Omental fat pad (tissue), 4 donors: Measurements from ENCODE around the gene ALOX5AP. TPM values are rescaled to one million over a fixed set of nuclear protein-coding genes. Genes with fewer than 3 reads are reported as not detected.

Experiments
- ATAC-seq: fragments of 150-250 bp; one replicate; pipeline ENCODE4 v1.9.1; 2016; ENCODE audit warnings: mild to moderate bottlenecking, moderate library complexity; ENCODE audit not compliant: low FRiP score
- DNase-seq: peaks from one replicate; pipeline ENCODE4 v3.0.0-alpha.2; 2019; ENCODE audit warnings: low spot score
- total RNA-seq, 4 donors: library from RNA; depleted of rRNA; stranded (reverse); fragments of >200 nt; gene quantifications; one replicate each; pipeline ENCODE4 v1.1.0, GENCODE V29; 2016
- TF ChIP-seq, protein P1 (sequence below), 3 donors: fragments of 450-650 bp; IDR thresholded peaks; one replicate each; pipeline ENCODE4 v1.5.1; 2016 to 2017; ENCODE audit warnings: antibody characterized with exemption in 3 of 3, mild to moderate bottlenecking in 3 of 3, moderate library complexity in 2 of 3

Gene ALOX5AP
- total RNA-seq, 4 donors from 2014 or later: 45.0 to 109 (median 58.8) TPM

DNA sequence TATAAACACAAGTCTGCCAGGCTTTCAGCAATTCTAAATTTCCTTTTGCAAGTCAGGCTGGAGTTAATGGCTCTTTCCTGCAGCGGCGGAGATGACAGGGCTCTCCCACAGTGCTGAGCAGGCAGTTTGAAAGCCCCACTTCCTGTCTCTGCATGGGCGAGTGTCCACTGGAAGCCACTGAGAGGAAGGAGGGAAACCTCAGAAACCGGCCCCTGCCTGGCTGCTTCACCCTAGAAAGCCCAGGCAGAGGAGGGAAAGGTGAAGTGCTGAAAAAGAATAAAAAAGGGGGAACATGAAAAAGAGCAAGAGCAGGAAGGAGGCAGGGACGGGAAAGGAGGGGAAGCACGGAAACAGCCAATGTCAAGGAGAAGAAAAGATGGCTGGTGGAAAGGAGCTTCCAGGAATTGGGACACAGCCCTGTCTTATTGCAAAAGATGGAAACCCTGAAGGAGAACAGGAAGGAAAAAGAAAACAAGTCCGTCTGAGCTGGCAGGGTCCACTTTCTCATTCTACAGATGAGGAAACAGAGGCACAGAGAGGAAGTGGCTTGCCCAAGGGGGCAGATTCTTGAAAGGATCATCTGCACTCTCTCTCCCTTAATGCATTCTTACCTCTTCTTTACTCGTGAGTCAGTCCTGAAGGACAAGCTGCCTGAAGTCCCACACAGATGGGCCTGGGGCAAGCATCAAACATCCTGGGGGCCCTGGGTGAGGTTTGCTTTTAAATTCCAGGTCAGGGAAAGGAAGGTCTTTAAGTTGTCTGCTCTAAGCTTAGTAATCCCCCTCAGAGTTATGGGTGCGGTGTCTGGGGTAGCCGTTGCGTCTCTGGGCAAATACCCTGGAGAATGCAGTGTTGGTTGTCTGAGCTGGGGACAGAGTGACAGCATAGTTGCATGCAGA, 38.8 kb upstream of the ALOX5AP start:
- ATAC-seq (peak; percentile 35), DNase-seq (no peak)
- TF ChIP-seq, protein P1, sequence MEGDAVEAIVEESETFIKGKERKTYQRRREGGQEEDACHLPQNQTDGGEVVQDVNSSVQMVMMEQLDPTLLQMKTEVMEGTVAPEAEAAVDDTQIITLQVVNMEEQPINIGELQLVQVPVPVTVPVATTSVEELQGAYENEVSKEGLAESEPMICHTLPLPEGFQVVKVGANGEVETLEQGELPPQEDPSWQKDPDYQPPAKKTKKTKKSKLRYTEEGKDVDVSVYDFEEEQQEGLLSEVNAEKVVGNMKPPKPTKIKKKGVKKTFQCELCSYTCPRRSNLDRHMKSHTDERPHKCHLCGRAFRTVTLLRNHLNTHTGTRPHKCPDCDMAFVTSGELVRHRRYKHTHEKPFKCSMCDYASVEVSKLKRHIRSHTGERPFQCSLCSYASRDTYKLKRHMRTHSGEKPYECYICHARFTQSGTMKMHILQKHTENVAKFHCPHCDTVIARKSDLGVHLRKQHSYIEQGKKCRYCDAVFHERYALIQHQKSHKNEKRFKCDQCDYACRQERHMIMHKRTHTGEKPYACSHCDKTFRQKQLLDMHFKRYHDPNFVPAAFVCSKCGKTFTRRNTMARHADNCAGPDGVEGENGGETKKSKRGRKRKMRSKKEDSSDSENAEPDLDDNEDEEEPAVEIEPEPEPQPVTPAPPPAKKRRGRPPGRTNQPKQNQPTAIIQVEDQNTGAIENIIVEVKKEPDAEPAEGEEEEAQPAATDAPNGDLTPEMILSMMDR (IDR thresholded peaks at IDR 0.05): no peak

DNA sequence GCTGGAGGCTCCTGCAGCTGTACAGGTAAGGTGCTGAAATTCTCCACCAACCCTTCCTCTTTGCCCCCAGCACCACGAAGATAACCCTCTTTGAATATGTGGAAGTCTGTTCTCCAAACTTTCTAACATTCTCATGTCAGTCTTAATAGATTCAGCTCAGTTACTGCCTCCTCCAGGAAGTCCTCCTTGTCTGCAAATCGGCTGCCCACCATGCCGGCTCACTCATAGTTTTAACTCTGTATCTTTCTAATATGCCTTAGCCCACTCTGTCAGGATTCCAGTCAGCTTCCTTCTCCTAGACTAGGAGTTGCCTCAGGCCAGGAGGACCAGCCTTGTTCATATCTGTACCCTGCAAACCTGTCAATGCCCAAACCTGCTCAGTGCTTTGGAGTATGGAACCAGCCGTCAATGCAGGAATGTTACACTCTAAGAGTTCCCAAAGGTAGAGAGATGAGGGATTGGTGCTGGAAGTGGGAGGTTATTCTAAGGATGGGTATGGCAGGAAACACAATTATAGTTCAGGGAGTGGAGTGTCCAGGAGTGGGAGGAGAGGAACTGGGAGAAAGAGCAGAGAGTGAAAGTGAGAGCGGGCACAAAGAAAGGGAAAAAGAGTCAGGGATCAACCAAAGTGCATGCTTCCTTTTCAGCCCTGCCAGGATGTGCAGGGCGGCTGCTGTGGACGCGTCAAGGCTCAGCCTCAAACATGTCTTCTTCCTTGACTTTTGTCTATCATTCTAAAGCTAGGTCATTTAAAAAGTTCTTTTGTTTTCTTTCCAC, 38.0 kb upstream of the ALOX5AP start:
- DNase-seq (no peak), ATAC-seq (no peak)
- TF ChIP-seq, protein P1 (IDR thresholded peaks at IDR 0.05): no peak

DNA sequence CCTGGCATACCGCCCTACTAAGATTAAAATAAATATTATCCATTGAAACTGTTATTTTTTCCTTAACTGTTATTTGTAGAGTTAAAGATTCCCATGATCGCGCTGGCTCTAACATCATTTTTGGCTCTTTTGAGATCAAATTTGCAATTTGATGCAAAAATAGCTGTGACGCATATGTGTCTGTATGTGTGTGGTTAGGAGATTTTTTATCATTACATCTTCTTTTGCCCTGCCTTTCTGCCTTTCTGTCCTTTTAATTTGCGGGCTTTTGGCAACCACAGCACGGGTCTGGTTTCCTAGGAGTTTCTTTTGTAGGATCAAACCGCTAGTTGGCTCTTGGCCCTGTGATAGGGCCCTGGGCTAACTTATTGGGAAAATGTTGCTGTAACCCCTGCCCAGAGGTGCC, 37.3 kb upstream of the ALOX5AP start:
- DNase-seq (no peak), ATAC-seq (no peak)
- TF ChIP-seq, protein P1 (IDR thresholded peaks at IDR 0.05): no peak

DNA sequence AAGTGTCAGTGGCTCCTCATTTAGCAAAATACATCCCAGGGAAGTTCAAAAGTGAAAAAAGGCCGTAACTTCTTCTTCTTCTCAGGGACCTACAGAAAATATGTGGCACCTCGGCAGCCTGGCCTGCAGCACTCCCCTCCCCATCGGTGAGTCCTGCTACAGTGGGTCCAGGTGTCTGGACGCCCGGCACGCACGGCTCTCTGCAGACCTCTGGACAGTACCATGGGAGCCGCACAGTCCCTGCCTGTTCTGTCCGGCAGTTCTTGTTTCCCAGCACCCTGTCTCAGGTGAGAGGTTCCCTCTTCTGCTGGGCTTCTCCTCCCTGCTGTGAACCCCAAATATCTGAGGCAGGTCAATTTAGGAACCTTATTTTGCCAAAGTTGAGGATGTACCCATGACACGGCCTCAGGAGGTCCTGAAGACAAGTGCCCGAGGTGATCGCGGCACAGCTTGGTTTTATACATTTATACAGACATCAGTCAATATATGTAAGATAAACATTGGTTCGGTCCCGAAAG, 36.8 kb upstream of the ALOX5AP start:
- ATAC-seq (no peak), DNase-seq (no peak)
- TF ChIP-seq, protein P1 (IDR thresholded peaks at IDR 0.05): no peak

DNA sequence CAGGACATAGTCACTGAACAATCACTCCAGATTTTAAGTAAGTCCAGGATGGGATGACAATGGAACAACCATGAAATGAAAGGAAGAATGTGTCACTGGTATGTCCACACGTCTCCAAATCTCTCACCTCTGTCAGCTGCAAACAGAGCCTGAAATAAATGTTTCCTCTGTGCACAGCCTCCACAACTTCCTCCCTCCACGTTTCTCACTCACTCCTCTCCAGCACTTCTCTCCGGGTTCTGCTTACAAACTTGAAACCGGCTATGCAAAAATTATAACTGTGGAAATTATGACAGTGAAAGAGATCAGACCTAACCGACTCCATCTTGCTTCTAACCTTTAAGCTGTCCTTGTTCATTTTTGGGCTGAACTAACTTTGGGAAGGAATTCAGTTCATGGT, 35.0 kb upstream of the ALOX5AP start:
- TF ChIP-seq, protein P1 (IDR thresholded peaks at IDR 0.05): no peak
- no peak for ATAC-seq
- no peak for DNase-seq

DNA sequence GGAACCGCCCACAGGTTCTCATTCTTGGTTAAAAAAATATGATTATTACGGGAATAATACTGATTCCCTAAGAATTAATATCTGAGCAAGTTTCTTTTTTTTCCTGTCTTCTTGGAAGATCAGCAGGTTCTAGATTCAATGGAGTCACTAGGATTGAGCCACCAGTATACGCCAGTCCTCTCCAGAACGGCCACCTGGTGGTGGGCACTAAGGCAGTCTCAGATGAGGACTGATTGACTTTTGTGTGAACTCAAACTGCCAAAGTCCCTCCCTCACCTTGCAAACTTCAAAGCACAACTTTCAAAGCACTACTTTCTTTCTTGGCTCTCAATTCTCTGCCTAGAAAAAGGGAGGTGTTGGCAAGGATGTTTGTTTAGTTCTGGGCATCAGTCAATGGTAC, 33.3 kb upstream of the ALOX5AP start:
- TF ChIP-seq, protein P1 (IDR thresholded peaks at IDR 0.05): no peak
- DNase-seq: no peak
- no peak for ATAC-seq
